Testis (tissue), 2 donors: ENCODE results near the gene DNER.

Experiments
- POLR2A ChIP-seq: fragments of 450-650 bp; IDR thresholded peaks from one replicate; pipeline ENCODE4 v1.6.1; 2017; ENCODE audit warnings: antibody characterized with exemption, mild to moderate bottlenecking, moderate library complexity
- TF ChIP-seq, protein P1 (sequence below), 3 experiments: fragments of 450-650 bp in 2 of 3; fragments of 200-600 bp in 1 of 3; sonication (generic) in 1 of 3; IDR thresholded peaks; one replicate each; pipeline ENCODE4 v1.5.1; 2016 to 2019; ENCODE audit warnings: antibody characterized with exemption in 3 of 3, mild to moderate bottlenecking in 2 of 3, moderate library complexity in 1 of 3

DNA sequence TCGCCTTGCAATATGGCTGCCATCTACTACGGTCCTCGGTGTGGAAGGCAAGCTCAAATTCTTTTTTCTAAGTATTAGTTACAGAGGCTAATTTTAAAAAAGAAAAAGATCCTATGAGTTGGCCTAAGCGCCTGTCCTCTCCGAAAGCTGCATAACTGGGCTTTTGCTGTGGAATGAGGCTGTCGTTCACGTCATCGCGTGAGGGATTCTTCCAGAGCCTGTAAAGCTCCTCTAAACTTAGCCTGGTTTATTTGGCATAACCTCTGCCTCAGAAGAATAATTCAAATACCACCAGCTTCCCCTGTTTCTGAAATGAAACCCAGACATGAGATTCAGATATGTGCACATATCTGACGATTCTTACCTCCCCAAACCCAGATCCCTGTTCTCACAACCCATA is 187.4 kb downstream of the DNER start:
- TF ChIP-seq, protein P1, sequence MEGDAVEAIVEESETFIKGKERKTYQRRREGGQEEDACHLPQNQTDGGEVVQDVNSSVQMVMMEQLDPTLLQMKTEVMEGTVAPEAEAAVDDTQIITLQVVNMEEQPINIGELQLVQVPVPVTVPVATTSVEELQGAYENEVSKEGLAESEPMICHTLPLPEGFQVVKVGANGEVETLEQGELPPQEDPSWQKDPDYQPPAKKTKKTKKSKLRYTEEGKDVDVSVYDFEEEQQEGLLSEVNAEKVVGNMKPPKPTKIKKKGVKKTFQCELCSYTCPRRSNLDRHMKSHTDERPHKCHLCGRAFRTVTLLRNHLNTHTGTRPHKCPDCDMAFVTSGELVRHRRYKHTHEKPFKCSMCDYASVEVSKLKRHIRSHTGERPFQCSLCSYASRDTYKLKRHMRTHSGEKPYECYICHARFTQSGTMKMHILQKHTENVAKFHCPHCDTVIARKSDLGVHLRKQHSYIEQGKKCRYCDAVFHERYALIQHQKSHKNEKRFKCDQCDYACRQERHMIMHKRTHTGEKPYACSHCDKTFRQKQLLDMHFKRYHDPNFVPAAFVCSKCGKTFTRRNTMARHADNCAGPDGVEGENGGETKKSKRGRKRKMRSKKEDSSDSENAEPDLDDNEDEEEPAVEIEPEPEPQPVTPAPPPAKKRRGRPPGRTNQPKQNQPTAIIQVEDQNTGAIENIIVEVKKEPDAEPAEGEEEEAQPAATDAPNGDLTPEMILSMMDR (IDR thresholded peaks at IDR 0.05) = no peak
- TF ChIP-seq POLR2A = no peak
